DND-41 (cell line): ENCODE measurements around the gene TBX18.

Experiments used
- CTCF ChIP-seq: IDR thresholded peaks from 2 replicates; pipeline ENCODE4 v1.5.1; 2012; ENCODE audit warnings: borderline replicate concordance, low read length, moderate library complexity, mild to moderate bottlenecking; ENCODE audit not compliant: poor library complexity, severe bottlenecking; ENCODE audit errors: extremely low read depth
- EZH2 ChIP-seq: IDR thresholded peaks from 3 replicates; pipeline ENCODE4 v1.6.1; 2012; ENCODE audit warnings: borderline replicate concordance, low read depth, mild to moderate bottlenecking, moderate library complexity, low read length, inconsistent platforms; ENCODE audit not compliant: severe bottlenecking

DNA sequence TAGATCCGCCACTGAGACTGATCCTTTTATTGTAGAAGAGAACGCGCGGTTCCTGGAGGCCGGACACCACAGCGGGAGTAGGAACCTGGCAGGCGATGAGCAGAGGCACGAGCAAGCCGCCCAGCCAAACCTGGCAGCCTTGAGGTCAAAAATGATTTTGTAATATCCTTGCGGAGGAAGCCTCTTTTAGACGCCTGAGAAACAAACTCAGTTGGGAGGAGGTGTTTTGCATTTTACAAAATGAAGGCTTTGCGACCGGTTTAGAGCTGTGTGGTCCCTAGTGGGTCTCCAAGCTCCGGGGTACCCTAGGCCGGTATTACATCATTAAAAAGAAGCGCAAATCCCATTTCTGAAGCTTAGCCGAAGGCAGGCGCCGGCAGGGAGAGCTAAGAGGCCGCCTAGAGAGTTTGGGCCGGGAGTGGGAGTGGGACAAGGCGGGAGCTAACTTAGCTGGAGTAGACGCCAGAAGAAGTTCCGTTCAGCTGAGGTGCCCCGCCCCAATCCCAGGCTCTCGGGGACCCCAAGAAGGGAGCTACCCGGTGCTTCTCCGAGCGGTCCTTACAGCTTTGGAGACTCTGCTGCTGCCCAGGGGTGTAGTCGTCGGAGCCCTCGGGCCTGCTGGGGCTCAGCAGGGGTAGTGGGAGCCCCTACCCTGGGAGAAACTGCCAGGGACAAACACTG, 1.9 kb upstream of the TBX18 start:
- TF ChIP-seq CTCF: no peak
- no peak for TF ChIP-seq EZH2
